B cell (primary cell): ENCODE data around the gene SPIB. TPM values are rescaled to one million over a fixed set of nuclear protein-coding genes. Genes with fewer than 3 reads are reported as not detected.

Experiments
- ATAC-seq: fragments of 200-7000 bp; cut with Tn5 transposase; one replicate; pipeline ENCODE4 v1.10.0; 2021; ENCODE audit warnings: low read depth, mild to moderate bottlenecking, moderate number of reproducible peaks, moderate library complexity
- CTCF ChIA-PET: fragments of 350-600 bp; sonication (Branson Sonifier 250); formaldehyde crosslinking; loops from one replicate; lab custom pipeline; 2021; ENCODE audit warnings: antibody characterized with exemption, inconsistent platforms; lab: Charles Lee
- POLR2A ChIA-PET: fragments of 350-600 bp; sonication (Branson Sonifier 250); formaldehyde crosslinking; loops from one replicate; lab custom pipeline; 2021; ENCODE audit warnings: antibody characterized with exemption; lab: Charles Lee
- DNase-seq: peaks from one replicate; pipeline ENCODE4 v3.0.0; 2013
- H2AFZ ChIP-seq: 2 replicates; pipeline ENCODE4 v1.6.1; 2012; ENCODE audit warnings: mild to moderate bottlenecking, low read depth, low read length; ENCODE audit not compliant: insufficient read depth, poor library complexity, severe bottlenecking
- H3K27ac ChIP-seq, 2 donors: 1 replicate in 1 of 2; 2 replicates in 1 of 2; pipeline ENCODE4 v1.5.1; 2012 to 2013; ENCODE audit warnings: low read length in 2 of 2, mild to moderate bottlenecking in 2 of 2, moderate library complexity in 1 of 2
- H3K27me3 ChIP-seq, 4 experiments: fragments of 200-600 bp in 1 of 4; sonication (generic) in 1 of 4; replicated peaks in 1 of 4; 1 replicate in 2 of 4; 2 replicates in 2 of 4; pipeline versions ENCODE4 v1.6.1 to v1.7.0; 2013 to 2016; ENCODE audit warnings: low read length in 3 of 4, mild to moderate bottlenecking in 2 of 4, mixed read lengths in 1 of 4, moderate library complexity in 1 of 4; ENCODE audit not compliant: insufficient read depth in 4 of 4, control insufficient read depth in 3 of 4; ENCODE audit errors: control extremely low read depth in 1 of 4
- H3K36me3 ChIP-seq, 2 experiments: replicated peaks in 1 of 2; 1 replicate in 1 of 2; 2 replicates in 1 of 2; pipeline versions ENCODE4 v1.6.1 to v1.7.1; 2013; ENCODE audit warnings: low read length in 1 of 2; ENCODE audit not compliant: insufficient read depth in 2 of 2, control insufficient read depth in 1 of 2; ENCODE audit errors: control extremely low read depth in 1 of 2, extremely low read depth in 1 of 2
- H3K4me1 ChIP-seq, 2 donors: fragments of 200-600 bp in 1 of 2; sonication (generic) in 1 of 2; 1 replicate in 1 of 2; 2 replicates in 1 of 2; pipeline versions ENCODE4 v1.5.1 to v1.6.1; 2013 to 2017; ENCODE audit warnings: low read length in 2 of 2; ENCODE audit not compliant: control insufficient read depth in 2 of 2, insufficient read depth in 2 of 2
- H3K4me2 ChIP-seq: replicated peaks from 2 replicates; pipeline ENCODE3; 2012; ENCODE audit warnings: mild to moderate bottlenecking, low read depth, low read length; ENCODE audit not compliant: poor library complexity, severe bottlenecking
- H3K4me3 ChIP-seq, 5 experiments: fragments of 200-600 bp in 1 of 5; sonication (generic) in 1 of 5; 1 replicate in 3 of 5; 2 replicates in 2 of 5; pipeline versions ENCODE4 v1.5.1 to v1.7.0; 2011 to 2016; ENCODE audit warnings: low read length in 4 of 5, mild to moderate bottlenecking in 4 of 5, low read depth in 2 of 5, control low read depth in 1 of 5, moderate library complexity in 1 of 5; ENCODE audit not compliant: insufficient read depth in 1 of 5; ENCODE audit errors: control extremely low read depth in 1 of 5, extremely low read depth in 1 of 5
- H3K79me2 ChIP-seq: fragments of 200-600 bp; sonication (generic); one replicate; pipeline ENCODE4 v1.6.0; 2016; ENCODE audit warnings: low read length; ENCODE audit not compliant: control insufficient read depth, insufficient read depth
- H3K9ac ChIP-seq: fragments of 200-600 bp; sonication (generic); 2 replicates; pipeline ENCODE4 v1.6.1; 2017; ENCODE audit warnings: mild to moderate bottlenecking, low read length, moderate library complexity
- H3K9me3 ChIP-seq, 3 donors: one replicate each; pipeline versions ENCODE4 v1.6.1 to v1.7.1; 2013; ENCODE audit warnings: low read length in 2 of 3; ENCODE audit not compliant: control insufficient read depth in 2 of 3, insufficient read depth in 1 of 3; ENCODE audit errors: control extremely low read depth in 1 of 3
- H4K20me1 ChIP-seq: 2 replicates; pipeline ENCODE4 v1.6.0; 2012; ENCODE audit warnings: mild to moderate bottlenecking, low read length; ENCODE audit not compliant: insufficient read depth, control insufficient read depth, poor library complexity, severe bottlenecking
- H3K27ac Mint-ChIP-seq: one replicate; pipeline ENCODE4 v1.8.0; 2021; ENCODE audit warnings: mixed read lengths
- H3K27me3 Mint-ChIP-seq: one replicate; pipeline ENCODE4 v1.8.0; 2021; ENCODE audit warnings: mixed read lengths
- H3K4me1 Mint-ChIP-seq: one replicate; pipeline ENCODE4 v1.8.0; 2021; ENCODE audit warnings: mixed read lengths
- H3K4me3 Mint-ChIP-seq: one replicate; pipeline ENCODE4 v1.8.0; 2021; ENCODE audit warnings: mixed read lengths
- H3K9me3 Mint-ChIP-seq: one replicate; pipeline ENCODE4 v1.8.0; 2022; ENCODE audit warnings: mixed read lengths; ENCODE audit not compliant: insufficient read depth
- EZH2 ChIP-seq: IDR thresholded peaks from 2 replicates; pipeline ENCODE4 v1.6.1; 2012; ENCODE audit warnings: borderline replicate concordance, low read depth, mild to moderate bottlenecking, moderate library complexity, low read length; ENCODE audit not compliant: insufficient read depth, poor library complexity, severe bottlenecking
- WGBS: methylation state at CpG from one replicate; pipeline ENCODE4 v1.1.5; 2013; ENCODE audit warnings: missing lambda C conversion rate; ENCODE audit not compliant: insufficient coverage; 5-methylcytosine and 5-hydroxymethylcytosine counted together
- intact Hi-C: fragments of 100-400 bp; cut with micrococcal nuclease; formaldehyde crosslinking; loops from one replicate; pipeline ENCODE4 v1.10.0; 2022
- polyA plus RNA-seq: library from polyadenylated mRNA; depleted of rRNA; stranded (reverse); fragments of >200 nt; gene quantifications from 2 replicates; pipeline ENCODE4 v1.2.3, GENCODE V29; 2012
- total RNA-seq, 2 donors: library from RNA; stranded (reverse); fragments of 120-200 nt in 1 of 2; gene quantifications; 1 replicate in 1 of 2; 2 replicates in 1 of 2; pipeline versions ENCODE4 v1.2.3 to v1.2.4, GENCODE V29; 2013 to 2022
- TF ChIP-seq, protein P1 (sequence below): fragments of 200-600 bp; IDR thresholded peaks from one replicate; pipeline ENCODE4 v1.8.0; 2022; ENCODE audit warnings: antibody characterized with exemption, mild to moderate bottlenecking

The SPIB gene
- total and polyA plus RNA-seq, 2 donors (not counting 1 experiment from before 2014, with no cell fraction given) = 183 to 205 TPM

GRCh38 chr19:50444059-50444458, 25.3 kb downstream of the SPIB start:
- CTCF ChIA-PET = no interaction called here
- Mint-ChIP-seq H3K27ac (no peak overlapping the region), H3K4me1 (no peaks in the 10 kb centered on the region), H3K9me3 (peaks cover 2% of the 10 kb centered on the region), H3K27me3 (no peaks in the 10 kb centered on the region), H3K4me3 (no peak overlapping the region)
- H3K27ac ChIP-seq = no peak overlapping the region
- peaks cover 0 to 7% (median 0%) of the 10 kb centered on the region in 3 donors for H3K9me3 ChIP-seq
- no peaks in the 10 kb centered on the region for H4K20me1 ChIP-seq
- 80% methylated on average over 1 of the region's 1 CpG for WGBS
- ATAC-seq (no peak), DNase-seq (no peak)
- no peaks in the 10 kb centered on the region for H3K4me1 ChIP-seq
- no peaks in the 10 kb centered on the region for H3K27me3 ChIP-seq
- H3K36me3 ChIP-seq = no peaks in the 10 kb centered on the region
- no peak for TF ChIP-seq EZH2
- TF ChIP-seq, protein P1, sequence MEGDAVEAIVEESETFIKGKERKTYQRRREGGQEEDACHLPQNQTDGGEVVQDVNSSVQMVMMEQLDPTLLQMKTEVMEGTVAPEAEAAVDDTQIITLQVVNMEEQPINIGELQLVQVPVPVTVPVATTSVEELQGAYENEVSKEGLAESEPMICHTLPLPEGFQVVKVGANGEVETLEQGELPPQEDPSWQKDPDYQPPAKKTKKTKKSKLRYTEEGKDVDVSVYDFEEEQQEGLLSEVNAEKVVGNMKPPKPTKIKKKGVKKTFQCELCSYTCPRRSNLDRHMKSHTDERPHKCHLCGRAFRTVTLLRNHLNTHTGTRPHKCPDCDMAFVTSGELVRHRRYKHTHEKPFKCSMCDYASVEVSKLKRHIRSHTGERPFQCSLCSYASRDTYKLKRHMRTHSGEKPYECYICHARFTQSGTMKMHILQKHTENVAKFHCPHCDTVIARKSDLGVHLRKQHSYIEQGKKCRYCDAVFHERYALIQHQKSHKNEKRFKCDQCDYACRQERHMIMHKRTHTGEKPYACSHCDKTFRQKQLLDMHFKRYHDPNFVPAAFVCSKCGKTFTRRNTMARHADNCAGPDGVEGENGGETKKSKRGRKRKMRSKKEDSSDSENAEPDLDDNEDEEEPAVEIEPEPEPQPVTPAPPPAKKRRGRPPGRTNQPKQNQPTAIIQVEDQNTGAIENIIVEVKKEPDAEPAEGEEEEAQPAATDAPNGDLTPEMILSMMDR = no peak
- H3K4me2 ChIP-seq = no peak overlapping the region
- H3K9ac ChIP-seq = no peak overlapping the region
- no peak overlapping the region for H2AFZ ChIP-seq
- intact Hi-C loops = no loop called here
- H3K79me2 ChIP-seq = no peaks in the 10 kb centered on the region
- POLR2A ChIA-PET = interaction anchor here (0.6 kb wide), 1 partner anchor 113 kb away, joined by 5 read pairs; no protein-coding TSS in a partner anchor
- H3K4me3 ChIP-seq = no peak overlapping the region

DNA sequence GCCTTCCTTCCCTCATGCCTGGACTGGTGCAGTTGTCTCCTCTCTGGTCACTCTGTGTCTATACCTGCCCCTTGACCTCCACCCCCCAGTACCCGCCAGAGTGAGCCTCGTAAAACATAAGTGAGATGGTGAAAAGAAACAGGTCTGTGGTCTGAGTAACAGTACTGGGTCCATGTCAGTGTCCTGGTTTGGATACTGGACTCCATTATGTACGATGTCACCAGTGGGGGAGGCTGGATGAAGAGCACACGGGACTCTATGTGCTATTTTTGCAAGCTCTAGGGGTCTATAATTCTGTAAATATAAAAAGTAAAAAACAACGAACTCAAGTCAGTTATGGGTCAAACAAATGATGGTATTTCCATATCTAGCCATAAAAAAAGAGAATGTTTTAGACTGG, 28.3 kb downstream of the SPIB start:
- no peaks in the 10 kb centered on the region for H3K27me3 ChIP-seq
- no peak for DNase-seq
- H3K4me1 ChIP-seq = no peaks in the 10 kb centered on the region
- no peaks in the 10 kb centered on the region for H4K20me1 ChIP-seq
- no peak overlapping the region for H3K27ac ChIP-seq
- POLR2A ChIA-PET = no interaction called here
- H3K4me2 ChIP-seq = no peak overlapping the region
- peaks cover 6% of the 10 kb centered on the region for H3K4me1 Mint-ChIP-seq
- CTCF ChIA-PET = no interaction called here
- H3K79me2 ChIP-seq = no peaks in the 10 kb centered on the region
- H3K27me3 Mint-ChIP-seq = no peaks in the 10 kb centered on the region
- H2AFZ ChIP-seq = no peak overlapping the region
- peaks cover 0 to 7% (median 0%) of the 10 kb centered on the region in 3 donors for H3K9me3 ChIP-seq
- no CpG with 5 or more reads among the region's 5 CpGs for WGBS
- no peak overlapping the region for H3K27ac Mint-ChIP-seq
- H3K9me3 Mint-ChIP-seq = peaks cover 2% of the 10 kb centered on the region
- H3K9ac ChIP-seq = no peak overlapping the region
- intact Hi-C loops = no loop called here
- TF ChIP-seq, protein P1 = no peak
- no peak for TF ChIP-seq EZH2
- H3K4me3 Mint-ChIP-seq = no peak overlapping the region
- H3K4me3 ChIP-seq = no peak overlapping the region
- no peak for ATAC-seq
- no peaks in the 10 kb centered on the region for H3K36me3 ChIP-seq
